Aorta (tissue), 5 donors: ENCODE data around the gene PSMB1. TPM values are rescaled to one million over a fixed set of nuclear protein-coding genes. Genes with fewer than 3 reads are reported as not detected.
"Not testable (repeated sequence)": the region's sequence is repeated elsewhere in the genome, so short reads cannot be mapped to it uniquely, and the experiment has no call there.

ENCODE experiments used
- ATAC-seq: fragments of 200-7000 bp; cut with Tn5 transposase; one replicate; pipeline ENCODE4 v1.9.1; 2022; ENCODE audit warnings: moderate library complexity; ENCODE audit not compliant: low FRiP score
- DNase-seq, 2 donors: peaks; one replicate each; pipeline ENCODE4 v3.0.0-alpha.2; 2020
- H3K27ac ChIP-seq, 2 donors: one replicate each; pipeline ENCODE4 v1.5.1; 2013; ENCODE audit warnings: low read length in 2 of 2, mild to moderate bottlenecking in 2 of 2, moderate library complexity in 2 of 2, control low read depth in 1 of 2, inconsistent platforms in 1 of 2, low read depth in 1 of 2
- H3K27me3 ChIP-seq, 2 donors: one replicate each; pipeline ENCODE4 v1.6.1; 2013; ENCODE audit warnings: control low read depth in 1 of 2, low read length in 1 of 2, mild to moderate bottlenecking in 1 of 2, moderate library complexity in 1 of 2; ENCODE audit not compliant: insufficient read depth in 2 of 2, control insufficient read depth in 1 of 2
- H3K36me3 ChIP-seq, 2 donors: one replicate each; pipeline ENCODE4 v1.6.1; 2013; ENCODE audit warnings: control low read depth in 1 of 2, low read length in 1 of 2, mild to moderate bottlenecking in 1 of 2; ENCODE audit not compliant: insufficient read depth in 2 of 2, control insufficient read depth in 1 of 2
- H3K4me1 ChIP-seq, 2 donors: one replicate each; pipeline ENCODE4 v1.6.1; 2013; ENCODE audit warnings: low read length in 2 of 2, control low read depth in 1 of 2, mild to moderate bottlenecking in 1 of 2, moderate library complexity in 1 of 2; ENCODE audit not compliant: insufficient read depth in 2 of 2, control insufficient read depth in 1 of 2
- H3K4me3 ChIP-seq, 2 donors: one replicate each; pipeline ENCODE4 v1.5.1; 2013; ENCODE audit warnings: low read length in 2 of 2, control low read depth in 1 of 2, mild to moderate bottlenecking in 1 of 2
- H3K9me3 ChIP-seq: one replicate; pipeline ENCODE4 v1.6.1; 2013; ENCODE audit warnings: mild to moderate bottlenecking, low read length; ENCODE audit not compliant: control insufficient read depth
- WGBS, 2 donors: extraction: QIAGEN DNeasy Blood & Tissue Kit; methylation state at CpG; one replicate each; pipeline ENCODE4 v1.1.7; 2013; 5-methylcytosine and 5-hydroxymethylcytosine counted together
- intact Hi-C, 2 donors: fragments of 100-400 bp; cut with DNase I; formaldehyde crosslinking; loops; one replicate each; pipeline versions ENCODE4 v1.14.2 to v1.15.0; 2022
- polyA plus RNA-seq, 2 donors: library from polyadenylated mRNA; stranded (reverse); fragments of 200-250 nt; gene quantifications; one replicate each; pipeline ENCODE4 v1.2.3, GENCODE V29; 2013
- total RNA-seq, 2 donors: library from RNA; stranded (reverse); fragmentation: NEBNext Ultra II Directional; extraction: Animal tissue kit (Norgen Biotek cat#: 25700); gene quantifications; one replicate each; pipeline ENCODE4 v1.2.1, GENCODE V29; 2021
- donor health status: healthy with polysubstance abuse.
- donor health status: Bipolar disorder and iron deficiency.
- donor health status: DM: no; HTN: no; CAD: no.
- donor health status: DM: no; HTN: no; CAD: no.
- donor health status: DM: yes; HTN: yes; CAD: no.

Gene PSMB1
- total and polyA plus RNA-seq, 4 donors = 104 to 254 (median 175) TPM

DNA sequence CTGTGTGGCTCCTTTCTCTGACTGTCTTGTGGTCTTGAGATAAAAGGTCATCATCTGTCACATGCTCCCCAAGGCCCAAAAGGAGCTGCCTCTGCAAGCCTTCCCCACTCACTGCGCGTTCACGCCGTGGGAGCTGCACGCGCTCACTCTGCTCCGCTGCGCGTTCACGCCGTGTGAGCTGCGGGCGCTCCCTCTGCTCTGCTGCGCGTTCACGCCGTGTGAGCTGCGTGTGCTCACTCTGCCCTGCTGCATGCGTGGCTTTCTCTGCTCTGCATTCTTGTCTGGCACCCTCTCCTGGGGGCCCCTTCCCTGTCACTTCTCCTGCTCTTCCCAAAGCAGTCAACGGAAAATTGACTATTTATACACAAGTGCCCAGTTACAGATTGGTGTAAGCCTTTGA is 42.5 kb downstream of the PSMB1 start:
- WGBS, 2 donors = 92% methylated on average over 20 of the region's 20 CpGs
- no peaks in the 10 kb centered on the region for H3K36me3 ChIP-seq
- DNase-seq = no peak
- intact Hi-C loops = no loop called here
- no peak for ATAC-seq
- H3K4me1 ChIP-seq = no peaks in the 10 kb centered on the region
- H3K27me3 ChIP-seq = no peaks in the 10 kb centered on the region
- no peaks in the 10 kb centered on the region for H3K9me3 ChIP-seq
- H3K4me3 ChIP-seq = no peak overlapping the region
- no peak overlapping the region for H3K27ac ChIP-seq

DNA sequence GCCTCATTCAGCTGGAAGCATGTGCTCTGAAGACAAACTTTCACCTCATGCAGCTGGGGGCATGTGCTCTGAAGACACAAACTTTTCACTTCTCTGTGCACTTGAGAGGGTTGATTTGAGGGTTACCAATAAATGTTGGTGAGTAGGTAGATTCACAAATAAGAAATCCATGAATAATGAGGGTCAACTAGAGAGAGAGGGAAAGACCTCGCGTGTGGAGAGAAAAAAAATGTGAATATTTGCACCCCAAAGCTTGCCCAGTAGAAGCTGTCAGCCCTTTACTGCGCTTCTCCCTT is 43.4 kb downstream of the PSMB1 start:
- WGBS, 2 donors = 87 to 88% methylated on average over 3 of the region's 3 CpGs
- H3K36me3 ChIP-seq = no peaks in the 10 kb centered on the region
- H3K27ac ChIP-seq = no peak overlapping the region
- no peak overlapping the region for H3K4me3 ChIP-seq
- H3K9me3 ChIP-seq = no peaks in the 10 kb centered on the region
- intact Hi-C loops = no loop called here
- ATAC-seq = no peak
- no peak for DNase-seq
- H3K4me1 ChIP-seq = no peaks in the 10 kb centered on the region
- H3K27me3 ChIP-seq = no peaks in the 10 kb centered on the region

DNA sequence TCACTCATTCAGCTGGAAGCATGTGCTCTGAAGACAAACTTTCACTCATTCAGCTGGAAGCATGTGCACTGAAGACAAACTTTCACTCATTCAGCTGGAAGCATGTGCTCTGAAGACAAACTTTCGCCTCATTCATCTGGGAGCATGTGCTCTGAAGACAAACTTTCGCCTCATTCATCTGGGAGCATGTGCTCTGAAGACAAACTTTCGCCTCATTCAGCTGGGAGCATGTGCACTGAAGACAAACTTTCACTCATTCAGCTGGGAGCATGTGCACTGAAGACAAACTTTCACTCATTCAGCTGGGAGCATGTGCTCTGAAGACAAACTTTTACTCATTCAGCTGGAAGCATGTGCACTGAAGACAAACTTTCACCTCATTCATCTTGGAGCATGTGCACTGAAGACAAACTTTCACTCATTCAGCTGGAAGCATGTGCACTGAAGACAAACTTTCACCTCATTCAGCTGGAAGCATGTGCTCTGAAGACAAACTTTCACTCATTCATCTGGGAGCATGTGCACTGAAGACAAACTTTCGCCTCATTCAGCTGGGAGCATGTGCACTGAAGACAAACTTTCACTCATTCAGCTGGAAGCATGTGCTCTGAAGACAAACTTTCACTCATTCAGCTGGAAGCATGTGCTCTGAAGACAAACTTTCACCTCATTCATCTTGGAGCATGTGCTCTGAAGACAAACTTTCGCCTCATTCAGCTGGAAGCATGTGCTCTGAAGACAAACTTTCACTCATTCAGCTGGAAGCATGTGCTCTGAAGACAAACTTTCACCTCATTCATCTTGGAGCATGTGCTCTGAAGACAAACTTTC is 44.0 kb downstream of the PSMB1 start:
- H3K4me3 ChIP-seq, H3K9me3 ChIP-seq, ATAC-seq, H3K36me3 ChIP-seq, H3K27ac ChIP-seq, H3K27me3 ChIP-seq, DNase-seq, H3K4me1 ChIP-seq, intact Hi-C loops: not testable (repeated sequence)
- 63 to 74% methylated on average over 5 of the region's 5 CpGs for WGBS, 2 donors

DNA sequence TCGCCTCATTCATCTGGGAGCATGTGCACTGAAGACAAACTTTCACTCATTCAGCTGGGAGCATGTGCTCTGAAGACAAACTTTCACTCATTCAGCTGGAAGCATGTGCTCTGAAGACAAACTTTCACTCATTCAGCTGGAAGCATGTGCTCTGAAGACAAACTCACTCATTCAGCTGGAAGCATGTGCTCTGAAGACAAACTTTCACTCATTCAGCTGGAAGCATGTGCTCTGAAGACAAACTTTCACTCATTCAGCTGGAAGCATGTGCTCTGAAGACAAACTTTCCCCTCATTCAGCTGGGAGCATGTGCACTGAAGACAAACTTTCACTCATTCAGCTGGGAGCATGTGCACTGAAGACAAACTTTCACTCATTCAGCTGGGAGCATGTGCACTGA is 44.8 kb downstream of the PSMB1 start:
- H3K9me3 ChIP-seq, intact Hi-C loops, H3K4me1 ChIP-seq, H3K27me3 ChIP-seq, H3K27ac ChIP-seq, DNase-seq, ATAC-seq, H3K4me3 ChIP-seq, H3K36me3 ChIP-seq: not testable (repeated sequence)
- WGBS, 2 donors = 100% methylated on average over 1 of the region's 1 CpG; no CpG with 5 or more reads in 1 of the 2 donors

DNA sequence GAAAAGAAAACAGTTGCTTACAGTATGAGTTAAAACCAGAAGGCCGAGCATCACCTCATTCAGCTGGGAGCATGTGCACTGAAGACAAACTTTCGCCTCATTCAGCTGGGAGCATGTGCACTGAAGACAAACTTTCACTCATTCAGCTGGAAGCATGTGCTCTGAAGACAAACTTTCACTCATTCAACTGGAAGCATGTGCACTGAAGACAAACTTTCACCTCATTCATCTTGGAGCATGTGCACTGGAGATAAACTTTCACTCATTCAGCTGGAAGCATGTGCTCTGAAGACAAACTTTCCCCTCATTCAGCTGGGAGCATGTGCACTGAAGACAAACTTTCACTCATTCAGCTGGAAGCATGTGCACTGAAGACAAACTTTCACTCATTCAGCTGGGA is 45.4 kb downstream of the PSMB1 start:
- H3K36me3 ChIP-seq, H3K4me3 ChIP-seq, ATAC-seq, H3K27me3 ChIP-seq, H3K27ac ChIP-seq, H3K4me1 ChIP-seq, H3K9me3 ChIP-seq, intact Hi-C loops, DNase-seq: not testable (repeated sequence)
- WGBS, 2 donors = 73 to 86% methylated on average over 2 of the region's 2 CpGs

DNA sequence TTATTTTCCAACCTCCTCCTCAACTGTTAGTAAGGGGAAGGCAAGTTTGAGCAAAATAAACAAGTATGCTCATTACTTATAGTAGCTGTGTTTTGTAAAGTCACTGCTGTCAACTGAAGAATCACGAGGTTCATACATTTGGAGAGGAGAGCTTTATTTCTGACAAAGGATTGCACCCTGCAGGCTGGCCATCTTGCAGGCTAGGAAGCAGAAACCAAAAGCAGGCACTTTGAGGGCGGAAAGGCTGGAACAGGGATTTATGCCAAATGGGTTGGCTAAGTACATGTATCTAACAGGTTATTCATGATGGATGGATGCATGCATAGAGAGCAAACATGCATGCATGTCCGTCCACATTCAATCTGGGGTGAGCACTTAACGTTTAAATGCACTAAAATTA is 46.7 kb downstream of the PSMB1 start:
- H3K4me3 ChIP-seq = no peak overlapping the region
- H3K4me1 ChIP-seq = no peaks in the 10 kb centered on the region
- H3K36me3 ChIP-seq = no peaks in the 10 kb centered on the region
- intact Hi-C loops = no loop called here
- 58 to 63% methylated on average over 4 of the region's 4 CpGs for WGBS, 2 donors
- no peak overlapping the region for H3K27ac ChIP-seq
- H3K9me3 ChIP-seq = peaks cover 19% of the 10 kb centered on the region
- ATAC-seq (no peak), DNase-seq (no peak)
- H3K27me3 ChIP-seq = no peaks in the 10 kb centered on the region

DNA sequence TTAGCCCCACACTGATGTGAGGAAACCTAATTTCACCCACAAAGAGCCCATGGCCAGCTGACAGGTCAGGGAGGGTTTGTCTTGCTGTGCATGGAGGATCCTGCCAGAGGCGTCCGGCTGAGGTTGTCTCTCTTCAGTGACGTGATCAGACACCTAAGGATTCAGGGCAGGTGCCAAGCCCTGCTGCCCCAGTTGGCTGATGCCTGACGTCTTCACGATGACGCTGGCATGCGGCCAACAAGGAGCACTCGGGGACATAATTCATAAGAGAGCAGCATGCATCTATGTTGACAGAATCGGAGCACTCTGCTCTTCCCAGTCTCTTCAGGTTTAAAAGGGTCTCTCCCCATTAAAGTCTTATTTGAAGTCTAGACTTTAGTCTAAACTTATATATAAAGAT is 47.8 kb downstream of the PSMB1 start:
- Histone ChIP-seq H3K36me3 (no peaks in the 10 kb centered on the region), H3K27me3 (no peaks in the 10 kb centered on the region), H3K4me1 (no peaks in the 10 kb centered on the region), H3K27ac (no peak overlapping the region), H3K9me3 (peaks cover 22% of the 10 kb centered on the region), H3K4me3 (no peak overlapping the region)
- ATAC-seq (no peak), DNase-seq (no peak)
- intact Hi-C loops = no loop called here
- 39% methylated on average over 9 of the region's 9 CpGs for WGBS, 2 donors

DNA sequence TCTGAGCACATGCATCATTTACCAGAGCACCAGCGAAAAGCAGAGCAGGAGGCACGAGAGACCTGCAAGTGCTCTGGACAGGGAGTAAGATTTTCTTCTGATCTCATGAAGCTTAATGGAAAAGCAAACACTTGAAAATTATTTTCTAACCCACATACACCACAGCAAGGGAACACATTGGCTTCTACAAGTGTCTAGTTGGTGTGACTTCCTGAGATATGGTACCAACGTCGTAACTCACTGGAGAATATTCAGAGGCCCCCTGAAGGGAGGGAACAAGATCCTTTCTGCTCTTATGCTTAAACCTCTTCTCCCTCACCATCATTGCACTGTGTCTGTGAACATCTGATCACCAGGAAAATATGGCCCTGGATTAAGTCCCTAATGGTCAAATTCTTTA is 48.6 kb downstream of the PSMB1 start:
- Histone ChIP-seq H3K36me3 (no peaks in the 10 kb centered on the region), H3K9me3 (peaks cover 22% of the 10 kb centered on the region), H3K27me3 (no peaks in the 10 kb centered on the region), H3K27ac (no peak overlapping the region), H3K4me3 (no peak overlapping the region), H3K4me1 (no peaks in the 10 kb centered on the region)
- intact Hi-C loops = no loop called here
- 51 to 64% methylated on average over 4 of the region's 4 CpGs for WGBS, 2 donors
- DNase-seq = no peak
- no peak for ATAC-seq

DNA sequence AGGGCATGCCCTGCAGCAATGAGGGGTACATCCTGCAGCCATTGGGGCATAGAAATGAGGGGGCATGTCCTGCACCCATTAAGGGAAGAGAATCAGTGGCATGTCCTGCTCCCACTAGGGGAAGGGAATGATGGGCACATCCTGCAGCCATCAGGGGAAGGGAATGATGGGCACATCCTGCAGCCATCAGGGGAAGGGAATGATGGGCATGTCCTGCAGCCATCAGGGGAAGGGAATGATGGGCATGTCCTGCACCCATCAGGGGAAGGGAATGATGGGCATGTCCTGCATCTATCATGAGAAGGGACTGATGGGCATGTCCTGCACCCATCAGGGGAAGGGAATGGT is 49.7 kb downstream of the PSMB1 start:
- peaks cover 22% of the 10 kb centered on the region for H3K9me3 ChIP-seq
- H3K27ac ChIP-seq = no peak overlapping the region
- no peaks in the 10 kb centered on the region for H3K4me1 ChIP-seq
- no peaks in the 10 kb centered on the region for H3K36me3 ChIP-seq
- intact Hi-C loops = no loop called here
- H3K4me3 ChIP-seq = no peak overlapping the region
- ATAC-seq (no peak), DNase-seq (no peak)
- no peaks in the 10 kb centered on the region for H3K27me3 ChIP-seq
